Spleen (tissue), 7 donors: ENCODE data around the gene EXOSC1.

Experiments
- CTCF ChIP-seq, 11 experiments: fragments of 200-600 bp in 7 of 11; fragments of 450-650 bp in 4 of 11; sonication (generic) in 4 of 11; IDR thresholded peaks in 8 of 11; conservative IDR thresholded peaks in 3 of 11; 1 replicate in 7 of 11; 2 replicates in 4 of 11; pipeline versions ENCODE4 v1.4.0 to v1.8.0; 2016 to 2021; ENCODE audit warnings: antibody characterized with exemption in 11 of 11, inconsistent platforms in 4 of 11, mild to moderate bottlenecking in 1 of 11
- POLR2AphosphoS5 ChIP-seq, 3 donors: sonication (generic); formaldehyde crosslinking; IDR thresholded peaks; one replicate each; pipeline ENCODE4 v1.5.1; 2017; ENCODE audit warnings: antibody characterized with exemption in 3 of 3
- donor health status: DM: no; HTN: no; CAD: no; lungs with moderate emphysema.
- donor health status: DM: no; HTN: no; CAD: no.
- donor health status: DM: no; HTN: no; CAD: no.

- TF ChIP-seq CTCF (IDR thresholded peaks at IDR 0.05 in 8 of 11, conservative IDR thresholded peaks at IDR 0.05 in 3 of 11) (no peak), POLR2AphosphoS5 (IDR thresholded peaks at IDR 0.05) (no peak)
Observed at GRCh38 chr10:97494151-97494550, 48.3 kb upstream of the EXOSC1 start.
